ENCODE results near the gene DNAJA2.

- TF ChIP-seq CTCF (IDR thresholded peaks at IDR 0.05) (no peak), POLR2A (IDR thresholded peaks at IDR 0.05) (no peak)
Measured at GRCh38 chr16:46986438-46986837, 13.0 kb upstream of the DNAJA2 start.

Data from thyroid gland (tissue), 4 donors.